GM20431 (cell line): ENCODE data around the gene ANKRD13D.

Source experiments
- in situ Hi-C: fragments of 300-500 bp; cut with MseI, MboI; formaldehyde crosslinking; loops from one replicate; pipeline ENCODE4 v1.15.0; 2020; ENCODE audit warnings: low sequenced_read_pairs; ENCODE audit not compliant: unreplicated experiment

Gene ANKRD13D

DNA sequence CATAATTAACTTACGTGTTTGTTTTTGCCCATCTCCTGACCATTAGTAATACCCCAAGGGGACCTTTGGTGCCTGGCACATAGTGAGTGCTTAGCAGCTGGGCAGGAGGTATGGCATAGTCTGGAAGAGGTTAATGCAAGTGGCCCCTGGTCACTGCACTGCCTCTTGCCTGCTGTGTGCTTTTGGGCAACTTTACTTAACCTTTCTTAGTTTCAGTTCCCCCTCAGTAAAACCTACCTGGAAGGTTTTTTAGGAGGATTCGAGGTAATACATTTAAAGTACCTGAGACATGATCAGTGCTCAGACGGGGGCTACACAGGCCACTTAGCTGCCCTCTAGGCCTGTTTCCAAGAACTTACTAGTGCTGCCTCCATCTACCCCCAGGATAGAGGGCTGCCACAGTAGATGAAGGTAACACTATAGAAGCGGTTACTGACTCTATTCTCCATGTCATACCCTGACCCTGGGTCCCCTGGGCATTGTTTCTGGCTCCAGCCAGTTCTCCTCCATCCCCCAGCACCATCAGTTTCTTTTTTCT, 60.9 kb downstream of the ANKRD13D start:
- in situ Hi-C loops, result no loop called here

DNA sequence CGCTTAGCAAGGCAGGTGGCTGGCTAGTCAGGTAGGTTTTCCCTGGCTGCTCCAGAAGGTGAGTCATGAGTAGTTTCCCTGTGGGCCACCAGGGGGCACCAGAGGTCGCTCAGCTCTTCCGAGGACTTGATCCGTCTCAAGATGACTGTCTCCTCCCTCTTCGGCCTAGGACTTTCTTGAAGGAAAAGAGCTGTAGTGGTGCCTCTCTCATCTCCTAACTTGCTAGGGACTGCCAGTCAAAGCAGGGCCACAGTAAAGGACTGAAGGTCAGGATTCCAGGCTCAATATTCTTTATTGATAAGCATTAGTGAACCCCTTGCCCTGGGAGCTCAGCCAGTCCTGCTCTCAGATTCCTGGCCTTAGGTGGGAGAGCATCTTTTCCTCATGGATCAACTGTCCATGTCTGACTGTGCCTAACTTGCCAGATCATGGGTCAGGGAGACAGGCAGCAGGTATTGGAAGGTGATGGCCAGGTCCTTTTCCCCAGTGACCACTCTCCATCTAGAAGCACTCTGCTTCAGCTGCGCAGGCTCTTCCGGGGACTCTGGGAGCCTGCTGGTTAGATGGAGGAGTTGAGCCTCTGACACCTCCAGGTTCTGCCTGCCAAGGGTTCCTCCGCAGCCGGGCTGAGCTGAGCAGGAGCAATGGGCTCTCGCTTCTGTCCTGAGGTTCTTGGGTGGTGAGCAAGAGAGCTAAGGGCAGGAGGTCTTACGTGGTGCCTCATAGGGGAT, 62.3 kb downstream of the ANKRD13D start:
- in situ Hi-C loops, result no loop called here
